ENCODE measurements around the gene AAMP.

Gene AAMP

GRCh38 chr2:218307415-218308090 lies 37.6 kb upstream of the AAMP start:
- Histone ChIP-seq H3K36me3 (ENCODE audit: insufficient read depth, low read depth, low read length) (no peaks in the 10 kb centered on the region), H3K9ac (ENCODE audit: low read depth, low read length) (no peak overlapping the region), H3K9me3 (ENCODE audit: insufficient read depth, low read depth, low read length) (no peaks in the 10 kb centered on the region)

GRCh38 chr2:218306184-218306920 lies 36.4 kb upstream of the AAMP start:
- Histone ChIP-seq H3K9ac (ENCODE audit: low read depth, low read length) (no peak overlapping the region), H3K4me3 (ENCODE audit: low read length) (no peak overlapping the region), H3K36me3 (ENCODE audit: insufficient read depth, low read depth, low read length) (no peaks in the 10 kb centered on the region), H3K27me3 (ENCODE audit: insufficient read depth, low read length) (no peaks in the 10 kb centered on the region), H3K9me3 (ENCODE audit: insufficient read depth, low read depth, low read length) (no peaks in the 10 kb centered on the region), H3K4me1 (ENCODE audit: insufficient read depth, low read length) (no peaks in the 10 kb centered on the region), H3K27ac (ENCODE audit: low read length) (no peak overlapping the region)

More at GRCh38 chr2:218307415-218308090, 37.6 kb upstream of the AAMP start:
- Histone ChIP-seq H3K4me3 (ENCODE audit: low read length) (no peak overlapping the region), H3K4me1 (ENCODE audit: insufficient read depth, low read length) (no peaks in the 10 kb centered on the region), H3K27ac (ENCODE audit: low read length) (no peak overlapping the region), H3K27me3 (ENCODE audit: insufficient read depth, low read length) (no peaks in the 10 kb centered on the region)

GRCh38 chr2:218305383-218305782 lies 35.4 kb upstream of the AAMP start:
- Histone ChIP-seq H3K9me3 (ENCODE audit: insufficient read depth, low read depth, low read length) (no peaks in the 10 kb centered on the region), H3K4me1 (ENCODE audit: insufficient read depth, low read length) (no peaks in the 10 kb centered on the region), H3K36me3 (ENCODE audit: insufficient read depth, low read depth, low read length) (no peaks in the 10 kb centered on the region), H3K4me3 (ENCODE audit: low read length) (no peak overlapping the region), H3K9ac (ENCODE audit: low read depth, low read length) (no peak overlapping the region), H3K27me3 (ENCODE audit: insufficient read depth, low read length) (no peaks in the 10 kb centered on the region), H3K27ac (ENCODE audit: low read length) (no peak overlapping the region)

DNA sequence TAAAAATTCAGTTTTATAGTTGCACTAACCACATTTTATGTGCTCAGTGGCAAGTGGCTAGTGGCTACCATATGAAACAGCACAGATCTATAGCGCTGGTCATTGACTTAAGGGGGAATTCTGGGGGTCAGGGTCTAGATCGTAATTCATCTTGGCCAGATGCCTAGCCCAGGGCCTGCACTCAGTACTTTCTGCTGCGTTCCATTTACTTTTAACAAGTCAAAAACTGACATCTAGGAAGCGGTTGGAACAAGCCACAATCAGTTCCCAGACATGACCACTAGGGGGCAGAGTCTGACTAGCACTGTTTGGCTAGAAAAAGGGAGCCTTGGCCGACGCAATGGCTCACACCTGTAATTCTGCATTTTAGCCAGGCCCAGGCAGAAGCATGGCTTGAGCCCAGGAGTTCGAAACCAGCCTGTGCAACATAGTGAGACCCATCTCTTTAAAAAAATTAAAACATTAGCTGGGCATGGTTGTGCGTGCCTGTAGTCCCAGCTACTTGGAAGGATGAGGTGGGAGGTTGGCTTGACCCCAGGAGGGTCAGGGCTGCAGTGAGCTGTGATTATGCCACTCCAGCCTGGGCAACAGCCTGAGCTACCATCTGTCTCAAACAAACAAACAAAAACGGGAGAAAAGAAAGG lies 31.4 kb upstream of the AAMP start:
- no peak overlapping the region for H3K9ac ChIP-seq (ENCODE audit: low read depth, low read length)
- no peaks in the 10 kb centered on the region for H3K27me3 ChIP-seq (ENCODE audit: insufficient read depth, low read length)
- no peaks in the 10 kb centered on the region for H3K9me3 ChIP-seq (ENCODE audit: insufficient read depth, low read depth, low read length)
- no peak overlapping the region for H3K4me3 ChIP-seq (ENCODE audit: low read length)
- no peaks in the 10 kb centered on the region for H3K36me3 ChIP-seq (ENCODE audit: insufficient read depth, low read depth, low read length)
- no peak overlapping the region for H3K27ac ChIP-seq (ENCODE audit: low read length)
- H3K4me1 ChIP-seq (ENCODE audit: insufficient read depth, low read length) = no peaks in the 10 kb centered on the region

DNA sequence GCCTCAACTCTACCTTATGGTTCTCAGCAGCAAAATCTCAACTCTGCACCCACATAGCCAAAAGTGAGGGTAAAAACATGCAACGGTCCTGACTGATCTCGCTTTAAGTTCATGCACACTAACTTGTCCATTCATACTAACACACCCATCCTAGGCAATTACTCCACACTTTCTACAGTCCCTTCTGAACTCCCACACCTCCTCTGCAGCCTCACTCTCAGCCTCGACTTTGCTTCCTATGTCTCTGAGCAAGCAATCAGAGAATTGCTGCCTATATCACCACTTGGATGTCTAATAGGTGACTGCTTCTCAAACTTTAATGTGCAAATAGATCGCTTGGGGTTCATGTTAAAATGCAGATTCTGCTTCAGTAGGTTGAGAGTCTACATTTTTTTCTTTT lies 30.2 kb upstream of the AAMP start:
- Histone ChIP-seq H3K27ac (ENCODE audit: low read length) (no peak overlapping the region), H3K27me3 (ENCODE audit: insufficient read depth, low read length) (no peaks in the 10 kb centered on the region), H3K9me3 (ENCODE audit: insufficient read depth, low read depth, low read length) (no peaks in the 10 kb centered on the region), H3K4me3 (ENCODE audit: low read length) (no peak overlapping the region), H3K36me3 (ENCODE audit: insufficient read depth, low read depth, low read length) (no peaks in the 10 kb centered on the region), H3K4me1 (ENCODE audit: insufficient read depth, low read length) (peaks cover 3% of the 10 kb centered on the region; the same call in 1 of the 2 replicates), H3K9ac (ENCODE audit: low read depth, low read length) (no peak overlapping the region)

GRCh38 chr2:218298314-218298875 lies 28.5 kb upstream of the AAMP start:
- Histone ChIP-seq H3K4me3 (ENCODE audit: low read length) (no peak overlapping the region), H3K36me3 (ENCODE audit: insufficient read depth, low read depth, low read length) (no peaks in the 10 kb centered on the region), H3K4me1 (ENCODE audit: insufficient read depth, low read length) (peaks cover 9% of the 10 kb centered on the region; the same call in 1 of the 2 replicates), H3K27ac (ENCODE audit: low read length) (no peak overlapping the region), H3K9me3 (ENCODE audit: insufficient read depth, low read depth, low read length) (no peaks in the 10 kb centered on the region), H3K9ac (ENCODE audit: low read depth, low read length) (no peak overlapping the region), H3K27me3 (ENCODE audit: insufficient read depth, low read length) (no peaks in the 10 kb centered on the region)

DNA sequence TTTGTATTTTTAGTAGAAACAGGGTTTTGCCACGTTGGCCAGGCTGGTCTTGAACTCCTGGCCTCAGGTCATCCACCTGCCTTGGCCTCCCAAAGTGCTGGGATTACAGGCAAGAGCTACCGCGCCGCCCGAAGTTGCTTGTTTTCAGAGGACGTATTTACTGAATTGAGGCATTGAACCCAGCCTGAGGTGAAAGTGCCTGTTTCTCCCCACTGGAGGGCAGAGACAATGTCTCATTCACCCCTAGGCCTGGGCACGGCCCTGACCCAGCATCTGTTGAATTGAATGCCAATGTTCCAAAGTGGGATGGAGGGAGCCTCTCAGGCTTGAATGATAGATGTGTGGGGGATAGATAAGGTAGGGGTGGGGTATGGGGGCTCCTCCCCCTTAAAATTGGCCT lies 26.9 kb upstream of the AAMP start:
- no peaks in the 10 kb centered on the region for H3K36me3 ChIP-seq (ENCODE audit: insufficient read depth, low read depth, low read length)
- peaks cover 14% of the 10 kb centered on the region; the same call in 1 of the 2 replicates for H3K4me1 ChIP-seq (ENCODE audit: insufficient read depth, low read length)
- no peak overlapping the region for H3K27ac ChIP-seq (ENCODE audit: low read length)
- peaks cover 4% of the 10 kb centered on the region; the same call in 1 of the 2 replicates for H3K27me3 ChIP-seq (ENCODE audit: insufficient read depth, low read length)
- H3K9ac ChIP-seq (ENCODE audit: low read depth, low read length) = no peak overlapping the region
- H3K9me3 ChIP-seq (ENCODE audit: insufficient read depth, low read depth, low read length) = no peaks in the 10 kb centered on the region
- no peak overlapping the region for H3K4me3 ChIP-seq (ENCODE audit: low read length)

DNA sequence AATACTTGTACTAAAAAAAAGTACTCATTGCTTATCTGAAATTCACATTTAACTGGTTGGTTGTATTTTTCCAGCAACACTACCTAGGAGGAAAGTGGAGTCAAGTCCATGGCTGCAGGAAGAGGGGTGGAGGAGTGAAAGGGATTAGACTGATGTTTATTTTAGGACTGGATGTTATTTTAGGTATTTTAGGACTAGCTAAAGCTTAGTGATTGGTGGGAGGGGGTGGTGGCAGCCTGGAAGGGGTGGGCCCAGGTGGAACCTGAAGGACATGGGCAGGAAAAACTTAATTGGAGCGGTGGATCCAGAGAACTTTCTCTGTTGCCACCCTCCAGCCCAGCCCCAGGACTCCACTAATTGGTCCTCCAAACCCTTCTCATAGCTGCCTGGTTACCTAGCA lies 26.3 kb upstream of the AAMP start:
- no peak overlapping the region for H3K4me3 ChIP-seq (ENCODE audit: low read length)
- H3K4me1 ChIP-seq (ENCODE audit: insufficient read depth, low read length) = peaks cover 14% of the 10 kb centered on the region; the same call in 1 of the 2 replicates
- peaks cover 4% of the 10 kb centered on the region; the same call in 1 of the 2 replicates for H3K27me3 ChIP-seq (ENCODE audit: insufficient read depth, low read length)
- H3K9me3 ChIP-seq (ENCODE audit: insufficient read depth, low read depth, low read length) = no peaks in the 10 kb centered on the region
- H3K9ac ChIP-seq (ENCODE audit: low read depth, low read length) = no peak overlapping the region
- no peaks in the 10 kb centered on the region for H3K36me3 ChIP-seq (ENCODE audit: insufficient read depth, low read depth, low read length)
- H3K27ac ChIP-seq (ENCODE audit: low read length) = no peak overlapping the region

- Histone ChIP-seq H3K27ac (ENCODE audit: low read length) (no peak overlapping the region), H3K4me1 (ENCODE audit: insufficient read depth, low read length) (peaks cover 16% of the 10 kb centered on the region), H3K9me3 (ENCODE audit: insufficient read depth, low read depth, low read length) (no peaks in the 10 kb centered on the region), H3K4me3 (ENCODE audit: low read length) (no peak overlapping the region), H3K36me3 (ENCODE audit: insufficient read depth, low read depth, low read length) (no peaks in the 10 kb centered on the region), H3K27me3 (ENCODE audit: insufficient read depth, low read length) (peaks cover 4% of the 10 kb centered on the region; the same call in 1 of the 2 replicates), H3K9ac (ENCODE audit: low read depth, low read length) (no peak overlapping the region)
These were observed 25.1 kb upstream of the AAMP start for GRCh38 chr2:218295029-218295428.

DNA sequence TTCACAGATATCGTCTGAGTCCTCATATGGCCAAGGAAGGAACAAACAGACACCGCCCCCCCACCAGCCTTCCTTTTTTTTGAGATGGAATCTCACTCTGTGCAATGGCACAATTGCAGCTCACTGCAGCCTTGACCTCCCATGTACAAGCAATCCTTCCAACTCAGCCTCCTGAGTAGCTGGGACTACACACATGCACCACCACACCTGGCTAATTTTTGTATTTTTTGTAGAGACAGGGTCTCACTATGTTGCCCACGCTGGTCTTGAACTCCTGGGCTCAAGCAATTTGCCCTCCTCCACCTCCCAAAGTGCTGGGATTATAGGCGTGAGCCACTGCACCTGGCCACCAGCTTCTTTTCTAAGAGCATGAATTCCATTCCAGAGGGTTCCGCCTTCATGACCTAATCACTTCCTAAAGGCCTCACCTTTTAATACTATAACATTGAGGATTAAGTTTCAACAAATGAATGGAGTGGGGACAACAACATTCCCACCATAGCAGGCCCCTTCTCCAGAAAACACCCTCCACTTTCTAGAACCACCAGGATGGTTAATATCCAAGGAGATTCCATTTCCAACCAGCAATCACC lies 24.6 kb upstream of the AAMP start:
- no peaks in the 10 kb centered on the region for H3K36me3 ChIP-seq (ENCODE audit: insufficient read depth, low read depth, low read length)
- no peaks in the 10 kb centered on the region for H3K9me3 ChIP-seq (ENCODE audit: insufficient read depth, low read depth, low read length)
- no peak overlapping the region for H3K27ac ChIP-seq (ENCODE audit: low read length)
- H3K4me3 ChIP-seq (ENCODE audit: low read length) = no peak overlapping the region
- peaks cover 20% of the 10 kb centered on the region for H3K4me1 ChIP-seq (ENCODE audit: insufficient read depth, low read length)
- no peak overlapping the region for H3K9ac ChIP-seq (ENCODE audit: low read depth, low read length)
- H3K27me3 ChIP-seq (ENCODE audit: insufficient read depth, low read length) = peaks cover 4% of the 10 kb centered on the region; the same call in 1 of the 2 replicates

GRCh38 chr2:218293715-218294429 lies 23.9 kb upstream of the AAMP start:
- peaks cover 4% of the 10 kb centered on the region; the same call in 1 of the 2 replicates for H3K27me3 ChIP-seq (ENCODE audit: insufficient read depth, low read length)
- H3K4me1 ChIP-seq (ENCODE audit: insufficient read depth, low read length) = peaks cover 20% of the 10 kb centered on the region
- H3K27ac ChIP-seq (ENCODE audit: low read length) = no peak overlapping the region
- H3K9me3 ChIP-seq (ENCODE audit: insufficient read depth, low read depth, low read length) = no peaks in the 10 kb centered on the region
- no peaks in the 10 kb centered on the region for H3K36me3 ChIP-seq (ENCODE audit: insufficient read depth, low read depth, low read length)
- H3K9ac ChIP-seq (ENCODE audit: low read depth, low read length) = no peak overlapping the region
- H3K4me3 ChIP-seq (ENCODE audit: low read length) = no peak overlapping the region
